GM12865 (cell line): Measurements from ENCODE around the gene DNASE1L3.

Source experiments
- DNase-seq: peaks from one replicate; pipeline ENCODE4 v3.0.0; 2010; ENCODE audit warnings: low read depth
- H3K4me3 ChIP-seq: 2 replicates; pipeline ENCODE4 v1.5.1; 2011; ENCODE audit warnings: mild to moderate bottlenecking, low read depth, low read length, control low read depth
- TF ChIP-seq, protein P1 (sequence below): IDR thresholded peaks from 2 replicates; pipeline ENCODE4 v1.5.1; 2011; ENCODE audit warnings: low read length, control low read depth, low read depth, inconsistent platforms; ENCODE audit not compliant: insufficient read depth; ENCODE audit errors: missing control alignments

DNASE1L3 gene

GRCh38 chr3:58160399-58160798, 50.4 kb downstream of the DNASE1L3 start:
- no peak overlapping the region for H3K4me3 ChIP-seq
- TF ChIP-seq, protein P1, sequence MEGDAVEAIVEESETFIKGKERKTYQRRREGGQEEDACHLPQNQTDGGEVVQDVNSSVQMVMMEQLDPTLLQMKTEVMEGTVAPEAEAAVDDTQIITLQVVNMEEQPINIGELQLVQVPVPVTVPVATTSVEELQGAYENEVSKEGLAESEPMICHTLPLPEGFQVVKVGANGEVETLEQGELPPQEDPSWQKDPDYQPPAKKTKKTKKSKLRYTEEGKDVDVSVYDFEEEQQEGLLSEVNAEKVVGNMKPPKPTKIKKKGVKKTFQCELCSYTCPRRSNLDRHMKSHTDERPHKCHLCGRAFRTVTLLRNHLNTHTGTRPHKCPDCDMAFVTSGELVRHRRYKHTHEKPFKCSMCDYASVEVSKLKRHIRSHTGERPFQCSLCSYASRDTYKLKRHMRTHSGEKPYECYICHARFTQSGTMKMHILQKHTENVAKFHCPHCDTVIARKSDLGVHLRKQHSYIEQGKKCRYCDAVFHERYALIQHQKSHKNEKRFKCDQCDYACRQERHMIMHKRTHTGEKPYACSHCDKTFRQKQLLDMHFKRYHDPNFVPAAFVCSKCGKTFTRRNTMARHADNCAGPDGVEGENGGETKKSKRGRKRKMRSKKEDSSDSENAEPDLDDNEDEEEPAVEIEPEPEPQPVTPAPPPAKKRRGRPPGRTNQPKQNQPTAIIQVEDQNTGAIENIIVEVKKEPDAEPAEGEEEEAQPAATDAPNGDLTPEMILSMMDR: no peak
- no peak for DNase-seq

DNA sequence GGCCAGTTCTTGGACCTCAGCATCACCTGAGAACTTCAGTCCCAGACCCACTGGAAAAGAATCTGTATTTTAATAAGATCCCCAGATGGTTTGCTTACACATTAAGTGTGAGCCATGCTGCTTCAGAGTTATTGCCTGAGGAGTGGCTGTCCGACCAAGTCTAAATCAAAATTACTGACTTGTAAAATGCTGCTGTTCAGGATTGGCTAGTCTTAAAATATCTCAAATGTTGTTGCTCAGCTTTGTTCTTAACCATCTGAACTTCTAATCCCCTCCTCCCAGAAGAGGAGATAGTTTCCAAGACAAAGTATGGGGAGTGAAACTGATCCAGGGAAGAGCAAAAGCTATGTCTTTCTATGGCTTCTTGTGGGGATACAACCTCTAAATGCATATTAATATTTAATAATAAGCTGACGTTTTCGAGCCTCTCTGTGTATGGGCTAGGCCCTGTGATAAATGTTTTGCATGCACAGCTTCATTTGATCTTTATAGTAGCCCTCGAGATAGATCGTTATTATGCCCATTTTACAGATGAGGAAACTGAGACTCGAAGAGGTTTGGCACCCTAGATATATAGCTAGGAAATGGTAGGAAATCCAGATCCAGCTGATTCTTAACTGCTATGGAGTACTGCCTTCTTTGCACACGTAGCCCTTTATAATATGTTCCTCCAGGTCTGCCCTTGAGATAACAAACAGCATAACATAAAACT, 52.2 kb downstream of the DNASE1L3 start:
- DNase-seq: no peak
- TF ChIP-seq, protein P1: no peak
- no peak overlapping the region for H3K4me3 ChIP-seq

DNA sequence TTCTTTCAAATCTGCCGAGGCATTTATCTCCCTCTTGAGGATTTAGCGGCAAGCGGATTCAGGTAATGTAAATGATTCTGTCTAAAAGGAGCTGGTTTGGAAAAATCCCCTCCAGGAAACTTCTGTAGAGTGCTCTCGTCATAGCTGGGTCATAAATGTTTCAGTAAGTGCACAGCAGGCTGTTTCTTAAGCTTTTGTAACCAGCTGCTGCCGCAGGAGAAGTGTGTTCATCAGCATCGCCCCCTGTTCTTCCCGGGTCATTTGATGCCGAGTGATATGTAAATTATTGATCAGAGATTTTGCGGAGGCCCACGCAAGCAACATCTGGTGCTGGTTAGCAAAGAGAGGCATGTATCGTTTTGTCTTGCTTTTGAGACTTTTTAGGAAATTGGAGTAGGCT, 53.1 kb downstream of the DNASE1L3 start:
- DNase-seq: no peak
- no peak overlapping the region for H3K4me3 ChIP-seq

GRCh38 chr3:58155838-58156237, 54.9 kb downstream of the DNASE1L3 start:
- no peak for DNase-seq
- TF ChIP-seq, protein P1: no peak
- no peak overlapping the region for H3K4me3 ChIP-seq

More for the DNA sequence above, 53.1 kb downstream of the DNASE1L3 start:
- TF ChIP-seq, protein P1: no peak

- no peak for DNase-seq
- TF ChIP-seq, protein P1: no peak
- H3K4me3 ChIP-seq: no peak overlapping the region
These were observed 55.9 kb downstream of the DNASE1L3 start for GRCh38 chr3:58154626-58155449.

DNA sequence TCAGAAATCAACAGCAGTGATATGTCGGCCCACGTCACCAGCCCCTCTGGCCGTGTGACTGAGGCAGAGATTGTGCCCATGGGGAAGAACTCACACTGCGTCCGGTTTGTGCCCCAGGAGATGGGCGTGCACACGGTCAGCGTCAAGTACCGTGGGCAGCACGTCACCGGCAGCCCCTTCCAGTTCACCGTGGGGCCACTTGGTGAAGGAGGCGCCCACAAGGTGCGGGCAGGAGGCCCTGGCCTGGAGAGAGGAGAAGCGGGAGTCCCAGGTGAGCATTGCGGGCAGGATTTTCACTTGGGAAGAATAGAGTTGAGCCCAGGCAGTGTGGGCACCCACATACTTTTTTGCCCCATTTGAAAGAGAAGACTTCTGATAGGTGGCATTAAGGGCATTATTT, 57.4 kb downstream of the DNASE1L3 start:
- no peak overlapping the region for H3K4me3 ChIP-seq
- no peak for DNase-seq

More for the DNA sequence above, 57.4 kb downstream of the DNASE1L3 start:
- TF ChIP-seq, protein P1: no peak
